Mucosa of rectum (tissue), 2 donors: ENCODE results near the gene MAB21L3.
A peak's percentile ranks its signal among the peaks of the same experiment; 100 is the strongest.

Source experiments
- H3K27ac ChIP-seq, 2 donors: one replicate each; pipeline ENCODE4 v1.7.0; 2013; ENCODE audit warnings: inconsistent platforms in 2 of 2, low read depth in 2 of 2, low read length in 2 of 2
- H3K27me3 ChIP-seq, 2 donors: one replicate each; pipeline ENCODE4 v1.7.0; 2013; ENCODE audit warnings: low read length in 2 of 2; ENCODE audit not compliant: control insufficient read depth in 2 of 2, insufficient read depth in 2 of 2
- H3K36me3 ChIP-seq, 2 donors: one replicate each; pipeline ENCODE4 v1.7.0; 2013; ENCODE audit warnings: low read length in 2 of 2; ENCODE audit not compliant: control insufficient read depth in 2 of 2, insufficient read depth in 2 of 2
- H3K4me1 ChIP-seq, 2 donors: one replicate each; pipeline ENCODE4 v1.7.0; 2013; ENCODE audit warnings: low read length in 2 of 2, mild to moderate bottlenecking in 1 of 2; ENCODE audit not compliant: control insufficient read depth in 2 of 2, insufficient read depth in 2 of 2
- H3K4me3 ChIP-seq, 2 donors: one replicate each; pipeline ENCODE4 v1.7.0; 2013; ENCODE audit warnings: low read length in 2 of 2
- H3K9ac ChIP-seq, 2 donors: one replicate each; pipeline ENCODE4 v1.7.0; 2013; ENCODE audit warnings: low read length in 2 of 2, low read depth in 1 of 2, mild to moderate bottlenecking in 1 of 2
- H3K9me3 ChIP-seq, 2 donors: one replicate each; pipeline ENCODE4 v1.7.0; 2013; ENCODE audit warnings: low read length in 2 of 2; ENCODE audit not compliant: control insufficient read depth in 2 of 2
- donor health status: healthy.
- donor health status: Normal muscosa, but diverticular disease.

The MAB21L3 gene

GRCh38 chr1:116161877-116162390 is 50.7 kb downstream of the MAB21L3 start:
- H3K36me3 ChIP-seq: no peaks in the 10 kb centered on the region
- H3K27me3 ChIP-seq: no peaks in the 10 kb centered on the region
- H3K27ac ChIP-seq: no peak overlapping the region
- no peaks in the 10 kb centered on the region for H3K9me3 ChIP-seq
- no peak overlapping the region for H3K4me3 ChIP-seq
- H3K9ac ChIP-seq: no peak overlapping the region
- H3K4me1 ChIP-seq: peaks cover 2% of the 10 kb centered on the region in 2 donors

- Histone ChIP-seq H3K4me3 (no peak overlapping the region), H3K27me3 (no peaks in the 10 kb centered on the region), H3K36me3 (no peaks in the 10 kb centered on the region), H3K4me1 (peaks cover 10 to 14% of the 10 kb centered on the region in 2 donors), H3K27ac (no peak overlapping the region), H3K9ac (no peak overlapping the region), H3K9me3 (no peaks in the 10 kb centered on the region)
Measured at GRCh38 chr1:116163533-116163932, 52.3 kb downstream of the MAB21L3 start.

DNA sequence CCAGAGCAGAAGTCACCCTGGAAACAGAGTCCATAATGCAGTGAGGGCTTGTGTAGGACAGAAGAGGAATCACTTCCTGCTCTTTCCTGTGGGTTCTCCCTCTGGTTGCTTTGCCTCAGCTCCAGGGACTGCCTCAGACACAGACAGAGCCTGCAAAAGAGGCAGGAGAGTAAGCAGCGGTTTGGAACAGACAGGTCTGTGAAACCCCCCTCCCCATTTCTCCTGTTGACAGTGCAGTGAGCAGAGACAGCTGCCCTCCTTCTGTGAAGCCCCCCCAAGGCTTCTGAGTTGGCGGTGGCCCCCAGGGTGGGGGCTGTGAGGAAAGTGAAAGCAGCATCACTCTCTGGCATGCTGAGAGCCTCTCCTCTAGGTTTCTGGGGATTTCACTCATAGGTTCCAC is 53.0 kb downstream of the MAB21L3 start:
- Histone ChIP-seq H3K27ac (peak overlapping the region in 1 of 2 donors; percentile 18), H3K36me3 (no peaks in the 10 kb centered on the region), H3K4me1 (peaks cover 16 to 20% of the 10 kb centered on the region in 2 donors), H3K9me3 (no peaks in the 10 kb centered on the region), H3K4me3 (no peak overlapping the region), H3K27me3 (no peaks in the 10 kb centered on the region), H3K9ac (no peak overlapping the region)

DNA sequence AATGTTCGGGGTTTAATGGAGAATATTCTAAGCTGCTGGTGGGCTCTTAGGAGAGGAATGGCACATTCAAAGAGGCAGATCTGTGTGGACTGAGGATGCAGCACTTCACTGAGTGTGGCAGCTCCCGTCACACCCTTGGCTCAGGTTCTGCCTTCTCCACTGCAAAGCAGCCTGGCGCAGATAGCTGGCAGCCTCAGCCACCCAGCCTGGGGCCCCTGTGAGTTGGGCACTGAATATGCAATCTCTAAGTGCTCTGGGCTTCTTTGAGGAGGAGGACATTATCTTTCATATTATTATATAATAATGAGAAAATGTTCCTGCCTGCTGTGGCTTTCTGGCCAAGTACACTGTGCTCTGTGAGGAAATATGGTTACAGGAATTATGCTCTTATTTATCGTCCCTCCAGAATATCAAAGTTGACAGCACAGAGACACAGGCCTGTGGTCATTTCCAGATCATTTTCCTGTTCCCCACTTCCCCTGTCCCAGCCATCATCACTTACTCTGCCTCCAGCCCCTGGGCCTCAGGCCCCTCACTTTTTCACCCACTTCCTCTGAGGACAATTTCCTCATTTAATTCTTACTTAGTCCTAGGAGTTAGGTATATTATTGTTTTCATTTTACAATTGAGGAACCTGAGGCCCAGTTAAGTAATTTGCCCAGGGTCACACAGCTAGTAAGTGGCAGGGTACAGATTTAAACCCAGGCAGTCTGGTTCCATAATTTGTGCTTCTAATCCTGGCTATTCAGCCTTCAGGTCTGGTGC is 53.6 kb downstream of the MAB21L3 start:
- Histone ChIP-seq H3K9me3 (no peaks in the 10 kb centered on the region), H3K9ac (no peak overlapping the region), H3K27ac (peak overlapping the region in 1 of 2 donors; percentile 43), H3K4me1 (peaks cover 16 to 20% of the 10 kb centered on the region in 2 donors), H3K4me3 (no peak overlapping the region), H3K27me3 (no peaks in the 10 kb centered on the region), H3K36me3 (no peaks in the 10 kb centered on the region)

GRCh38 chr1:116165572-116165971 is 54.4 kb downstream of the MAB21L3 start:
- Histone ChIP-seq H3K9ac (no peak overlapping the region), H3K27ac (peak overlapping the region in 1 of 2 donors; percentile 43), H3K4me1 (peaks cover 16 to 20% of the 10 kb centered on the region in 2 donors), H3K36me3 (no peaks in the 10 kb centered on the region), H3K27me3 (no peaks in the 10 kb centered on the region), H3K4me3 (no peak overlapping the region), H3K9me3 (no peaks in the 10 kb centered on the region)

DNA sequence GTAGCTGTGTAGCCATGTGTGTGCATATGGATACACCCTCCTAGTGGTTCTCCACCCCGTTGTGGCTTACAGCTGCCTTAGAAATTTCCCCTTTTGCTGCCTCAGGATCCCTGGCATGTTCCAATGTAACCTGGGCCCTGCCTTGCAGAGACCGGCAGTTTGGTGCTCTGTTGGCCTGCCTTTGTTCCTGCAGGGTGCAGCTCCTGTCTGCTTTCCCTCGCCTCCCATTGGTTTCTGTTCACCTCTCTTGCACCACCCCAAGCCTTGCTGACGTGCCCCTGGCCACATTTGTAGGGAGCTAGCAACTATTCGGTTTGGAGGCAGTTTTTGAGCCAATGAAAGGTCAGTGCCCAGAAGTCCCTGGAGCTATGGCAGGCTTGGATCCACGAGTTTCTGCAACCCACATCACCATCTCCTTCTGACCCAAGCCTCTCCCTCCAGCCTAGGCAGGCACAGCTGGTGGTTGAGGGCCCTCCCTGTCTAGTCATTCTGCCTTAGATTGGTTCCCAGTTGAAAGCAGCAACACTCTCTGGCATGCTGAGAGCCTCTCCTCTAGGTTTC is 54.9 kb downstream of the MAB21L3 start:
- no peaks in the 10 kb centered on the region for H3K9me3 ChIP-seq
- H3K4me1 ChIP-seq: peaks cover 16 to 20% of the 10 kb centered on the region in 2 donors
- no peak overlapping the region for H3K4me3 ChIP-seq
- no peaks in the 10 kb centered on the region for H3K36me3 ChIP-seq
- no peaks in the 10 kb centered on the region for H3K27me3 ChIP-seq
- H3K9ac ChIP-seq: no peak overlapping the region
- no peak overlapping the region for H3K27ac ChIP-seq

- Histone ChIP-seq H3K4me1 (peaks cover 16 to 20% of the 10 kb centered on the region in 2 donors), H3K9me3 (no peaks in the 10 kb centered on the region), H3K27me3 (no peaks in the 10 kb centered on the region), H3K27ac (peak overlapping the region in 1 of 2 donors; percentile 24), H3K4me3 (no peak overlapping the region), H3K9ac (no peak overlapping the region), H3K36me3 (no peaks in the 10 kb centered on the region)
Measured at GRCh38 chr1:116166655-116167054, 55.5 kb downstream of the MAB21L3 start.

DNA sequence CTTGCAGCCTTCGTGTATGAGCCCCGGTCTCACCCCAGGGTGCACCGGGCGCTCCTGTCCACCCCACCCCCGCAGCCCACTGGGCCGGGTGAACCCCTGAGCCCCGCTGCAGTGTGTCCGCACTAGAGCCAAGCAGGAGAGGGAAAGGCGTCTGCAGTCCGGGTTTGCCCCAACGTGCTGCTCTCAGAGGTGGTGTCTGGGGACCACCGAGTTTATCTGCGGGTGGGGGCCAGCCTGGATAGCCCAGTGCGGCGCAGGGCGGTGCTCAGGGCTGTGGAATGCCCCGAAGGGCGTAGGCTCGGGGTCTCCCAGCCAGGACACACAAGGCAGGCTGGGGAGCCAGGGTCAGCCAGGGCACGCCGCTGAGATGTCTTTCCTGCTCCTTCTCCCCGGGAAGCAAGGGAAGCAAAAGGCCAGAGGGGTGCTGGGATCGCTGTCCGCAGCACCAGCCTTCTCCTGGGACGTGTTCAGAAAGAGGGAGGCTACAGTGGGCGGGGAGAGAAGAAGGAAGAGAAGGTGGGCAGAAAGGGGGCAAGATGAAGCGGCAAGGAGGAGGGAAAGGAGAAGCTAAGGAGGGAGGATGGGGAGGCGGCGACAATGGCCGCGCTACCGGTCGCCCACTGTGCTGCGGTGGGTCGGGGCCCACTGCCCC is 56.6 kb downstream of the MAB21L3 start:
- Histone ChIP-seq H3K27me3 (no peaks in the 10 kb centered on the region), H3K9ac (peak overlapping the region; percentile 79 to 87), H3K9me3 (no peaks in the 10 kb centered on the region), H3K4me3 (peak overlapping the region; percentile 74 to 78), H3K27ac (peak overlapping the region; percentile 77 to 78), H3K36me3 (no peaks in the 10 kb centered on the region), H3K4me1 (peaks cover 16 to 20% of the 10 kb centered on the region in 2 donors)

DNA sequence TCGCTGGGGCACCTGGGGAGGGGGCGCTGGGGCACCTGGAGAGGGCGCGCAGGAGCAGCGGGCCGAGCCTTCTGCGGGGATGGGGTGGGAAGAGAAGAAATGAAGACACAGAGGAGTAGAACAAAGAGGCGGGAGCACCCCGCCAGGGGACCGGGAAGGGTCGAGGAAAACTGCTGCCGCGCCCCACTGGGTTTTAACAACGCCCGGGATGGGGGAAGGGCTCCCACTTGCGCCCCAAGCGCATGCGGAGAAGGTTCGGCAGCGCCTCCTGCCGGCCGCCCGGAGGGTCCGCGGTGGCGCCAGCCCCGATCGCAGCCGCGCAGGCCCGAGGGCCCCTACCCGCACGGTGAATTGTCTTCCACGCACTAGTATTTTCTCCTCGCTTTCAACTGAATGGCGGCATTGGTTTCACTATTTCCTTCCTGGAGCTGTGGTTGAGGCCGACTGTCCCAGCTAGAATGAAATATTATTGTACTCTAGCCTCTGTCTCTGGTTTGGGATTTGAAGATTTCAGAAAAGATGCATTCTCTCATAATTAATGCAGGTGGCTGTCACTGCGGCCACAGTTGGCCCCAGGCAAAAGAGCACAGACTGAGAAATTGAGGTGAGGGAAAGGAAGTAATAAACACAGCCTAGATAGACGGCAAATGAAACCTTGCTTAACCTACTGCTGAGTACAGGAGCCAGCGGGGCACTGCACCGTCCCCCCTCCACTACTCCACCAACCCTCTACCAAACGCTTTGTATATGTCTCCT is 57.3 kb downstream of the MAB21L3 start:
- peaks cover 0 to 2% of the 10 kb centered on the region in 2 donors for H3K27me3 ChIP-seq
- H3K9ac ChIP-seq: peak overlapping the region; percentile 79 to 87
- peak overlapping the region; percentile 74 to 78 for H3K4me3 ChIP-seq
- H3K9me3 ChIP-seq: no peaks in the 10 kb centered on the region
- peaks cover 16 to 20% of the 10 kb centered on the region in 2 donors for H3K4me1 ChIP-seq
- peak overlapping the region; percentile 77 to 78 for H3K27ac ChIP-seq
- H3K36me3 ChIP-seq: no peaks in the 10 kb centered on the region
